Spleen (tissue), 11 donors: Measurements from ENCODE around the gene TENM4. TPM values are rescaled to one million over a fixed set of nuclear protein-coding genes. Genes with fewer than 3 reads are reported as not detected.

Experiments used
- DNase-seq: peaks from one replicate; pipeline ENCODE4 v3.0.0-alpha.2; 2020
- H3K27ac ChIP-seq, 8 donors: fragments of 200-600 bp; sonication (generic) in 7 of 8; 1 replicate in 4 of 8; 2 replicates in 4 of 8; pipeline versions ENCODE4 v1.5.0 to v1.8.0; 2016 to 2021; ENCODE audit warnings: inconsistent platforms in 4 of 8, mild to moderate bottlenecking in 4 of 8, moderate library complexity in 1 of 8
- H3K27me3 ChIP-seq, 7 donors: fragments of 200-600 bp; sonication (generic) in 6 of 7; replicated peaks in 1 of 7; 1 replicate in 4 of 7; 2 replicates in 3 of 7; pipeline versions ENCODE4 v1.5.0 to v1.8.0; 2016 to 2021; ENCODE audit warnings: inconsistent platforms in 3 of 7, mild to moderate bottlenecking in 1 of 7
- H3K36me3 ChIP-seq, 6 donors: fragments of 200-600 bp; sonication (generic) in 5 of 6; 1 replicate in 4 of 6; 2 replicates in 2 of 6; pipeline versions ENCODE4 v1.5.0 to v1.8.0; 2016 to 2021; ENCODE audit warnings: inconsistent platforms in 2 of 6
- H3K4me1 ChIP-seq, 6 donors: fragments of 200-600 bp; sonication (generic) in 5 of 6; 1 replicate in 3 of 6; 2 replicates in 3 of 6; pipeline versions ENCODE4 v1.5.0 to v1.8.0; 2016 to 2021; ENCODE audit warnings: inconsistent platforms in 3 of 6
- H3K4me3 ChIP-seq, 8 donors: fragments of 200-600 bp; sonication (generic) in 7 of 8; 1 replicate in 4 of 8; 2 replicates in 4 of 8; pipeline versions ENCODE4 v1.5.0 to v1.8.0; 2016 to 2021; ENCODE audit warnings: inconsistent platforms in 4 of 8, mild to moderate bottlenecking in 4 of 8, moderate library complexity in 2 of 8
- H3K9me3 ChIP-seq, 8 donors: fragments of 200-600 bp; sonication (generic) in 7 of 8; 1 replicate in 4 of 8; 2 replicates in 4 of 8; pipeline versions ENCODE4 v1.5.0 to v1.8.0; 2016 to 2021; ENCODE audit warnings: inconsistent platforms in 4 of 8
- CTCF ChIP-seq, 11 experiments: fragments of 200-600 bp in 7 of 11; fragments of 450-650 bp in 4 of 11; sonication (generic) in 4 of 11; IDR thresholded peaks in 8 of 11; conservative IDR thresholded peaks in 3 of 11; 1 replicate in 7 of 11; 2 replicates in 4 of 11; pipeline versions ENCODE4 v1.4.0 to v1.8.0; 2016 to 2021; ENCODE audit warnings: antibody characterized with exemption in 11 of 11, inconsistent platforms in 4 of 11, mild to moderate bottlenecking in 1 of 11
- POLR2A ChIP-seq, 3 donors: fragments of 450-650 bp; IDR thresholded peaks; one replicate each; pipeline ENCODE4 v1.5.1; 2017; ENCODE audit warnings: antibody characterized with exemption in 3 of 3, mild to moderate bottlenecking in 1 of 3
- POLR2AphosphoS5 ChIP-seq, 3 donors: sonication (generic); formaldehyde crosslinking; IDR thresholded peaks; one replicate each; pipeline ENCODE4 v1.5.1; 2017; ENCODE audit warnings: antibody characterized with exemption in 3 of 3
- WGBS, 5 donors: extraction: QIAGEN DNeasy Blood & Tissue Kit in 3 of 5; methylation state at CpG; one replicate each; pipeline versions ENCODE4 v1.1.5 to v1.1.7; 2013 to 2018; 5-methylcytosine and 5-hydroxymethylcytosine counted together
- intact Hi-C: fragments of 100-400 bp; cut with DNase I; formaldehyde crosslinking; loops from one replicate; pipeline ENCODE4 v1.15.0; 2023; ENCODE audit warnings: low total_unique reads
- polyA plus RNA-seq, 3 donors: library from polyadenylated mRNA; stranded (reverse); fragments of 200-250 nt; gene quantifications; one replicate each; pipeline ENCODE4 v1.2.1, GENCODE V29; 2013
- total RNA-seq, 7 donors: library from RNA; depleted of rRNA in 3 of 7; stranded (reverse); fragments of >200 nt in 3 of 7; fragmentation: NEBNext Ultra II Directional in 4 of 7; extraction: Animal tissue kit (Norgen Biotek cat#: 25700) in 4 of 7; gene quantifications; one replicate each; pipeline versions ENCODE4 v1.1.0 to v1.2.1, GENCODE V29; 2016 to 2021
- donor health status: healthy with polysubstance abuse.
- donor health status: DM: no; HTN: no; CAD: no; lungs with moderate emphysema.
- donor health status: DM: no; HTN: no; CAD: no.
- donor health status: Bipolar disorder and iron deficiency.
- donor health status: healthy.
- donor health status: DM: no; HTN: no; CAD: no.
- donor health status: DM: yes; HTN: yes; CAD: no.

TENM4 gene
- total and polyA plus RNA-seq, 10 donors, result 0.09 to 4.5 (median 1.2) TPM

DNA sequence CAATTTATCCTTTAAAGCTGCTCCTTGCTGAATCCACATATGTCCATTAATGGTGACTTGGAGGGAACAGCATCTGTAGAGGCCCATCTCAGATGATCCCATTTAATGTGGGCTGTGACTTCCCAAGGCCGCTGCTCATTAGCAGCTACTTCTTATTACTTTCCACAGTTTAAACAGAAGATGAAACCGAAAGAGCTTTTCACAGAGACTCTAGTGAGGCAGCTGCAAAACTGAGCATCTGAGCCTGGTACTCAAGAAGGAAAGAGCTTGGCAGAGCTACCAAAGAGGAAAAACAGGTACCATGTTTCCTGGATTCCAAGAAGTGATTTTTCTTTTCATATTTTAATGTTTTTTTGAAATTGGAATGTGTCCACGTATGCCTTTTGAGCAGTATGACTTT, 755.7 kb downstream of the TENM4 start:
- Histone ChIP-seq H3K27ac (no peak overlapping the region), H3K27me3 (peaks cover 0 to 3% (median 0%) of the 10 kb centered on the region in 7 donors), H3K4me3 (no peak overlapping the region), H3K9me3 (no peaks in the 10 kb centered on the region), H3K4me1 (no peaks in the 10 kb centered on the region), H3K36me3 (no peaks in the 10 kb centered on the region)
- WGBS, 5 donors, result 72 to 89% (median 81%) methylated on average over 3 of the region's 3 CpGs
- TF ChIP-seq POLR2AphosphoS5 (IDR thresholded peaks at IDR 0.05) (no peak), POLR2A (IDR thresholded peaks at IDR 0.05) (no peak), CTCF (IDR thresholded peaks at IDR 0.05 in 8 of 11, conservative IDR thresholded peaks at IDR 0.05 in 3 of 11) (no peak)
- no peak for DNase-seq
- intact Hi-C loops, result no loop called here

- TF ChIP-seq POLR2A (IDR thresholded peaks at IDR 0.05) (no peak), POLR2AphosphoS5 (IDR thresholded peaks at IDR 0.05) (no peak), CTCF (IDR thresholded peaks at IDR 0.05 in 8 of 11, conservative IDR thresholded peaks at IDR 0.05 in 3 of 11) (no peak)
- no peaks in the 10 kb centered on the region for H3K9me3 ChIP-seq
Observed at GRCh38 chr11:78684377-78684776, 756.5 kb downstream of the TENM4 start.

DNA sequence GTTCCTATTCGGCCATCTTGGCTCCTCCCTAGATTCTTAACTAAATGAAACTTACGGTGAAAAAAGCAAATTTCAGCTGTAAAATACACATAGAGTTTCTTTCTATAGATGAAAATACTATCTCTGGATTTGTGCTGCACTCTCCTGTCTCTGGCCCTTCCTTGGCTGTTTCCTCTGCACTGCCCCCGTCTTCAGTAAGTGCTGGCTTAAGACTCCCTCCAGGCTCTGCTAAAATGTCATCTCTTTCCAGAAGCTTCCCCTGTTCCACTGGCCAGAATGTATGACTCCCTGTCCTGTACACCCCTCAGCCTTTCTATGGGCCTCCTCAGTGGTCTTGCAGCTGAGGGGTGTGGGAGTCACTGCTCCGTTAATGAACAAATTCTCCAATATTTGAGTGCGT, 757.1 kb downstream of the TENM4 start:
- no peak for DNase-seq
- 72 to 95% (median 89%) methylated on average over 5 of the region's 5 CpGs for WGBS, 5 donors
- H3K9me3 ChIP-seq, result no peaks in the 10 kb centered on the region
- no peaks in the 10 kb centered on the region for H3K4me1 ChIP-seq
- no peak overlapping the region for H3K4me3 ChIP-seq
- H3K27me3 ChIP-seq, result peaks cover 0 to 3% (median 0%) of the 10 kb centered on the region in 7 donors
- H3K36me3 ChIP-seq, result no peaks in the 10 kb centered on the region
- intact Hi-C loops, result no loop called here
- H3K27ac ChIP-seq, result no peak overlapping the region
- TF ChIP-seq CTCF (IDR thresholded peaks at IDR 0.05 in 8 of 11, conservative IDR thresholded peaks at IDR 0.05 in 3 of 11) (no peak), POLR2A (IDR thresholded peaks at IDR 0.05) (no peak), POLR2AphosphoS5 (IDR thresholded peaks at IDR 0.05) (no peak)

More at GRCh38 chr11:78684377-78684776, 756.5 kb downstream of the TENM4 start:
- intact Hi-C loops, result no loop called here
- 88 to 97% (median 89%) methylated on average over 2 of the region's 2 CpGs for WGBS, 5 donors
- no peak overlapping the region for H3K4me3 ChIP-seq
- peaks cover 0 to 3% (median 0%) of the 10 kb centered on the region in 7 donors for H3K27me3 ChIP-seq
- no peaks in the 10 kb centered on the region for H3K36me3 ChIP-seq
- H3K4me1 ChIP-seq, result no peaks in the 10 kb centered on the region
- no peak for DNase-seq
- no peak overlapping the region for H3K27ac ChIP-seq

DNA sequence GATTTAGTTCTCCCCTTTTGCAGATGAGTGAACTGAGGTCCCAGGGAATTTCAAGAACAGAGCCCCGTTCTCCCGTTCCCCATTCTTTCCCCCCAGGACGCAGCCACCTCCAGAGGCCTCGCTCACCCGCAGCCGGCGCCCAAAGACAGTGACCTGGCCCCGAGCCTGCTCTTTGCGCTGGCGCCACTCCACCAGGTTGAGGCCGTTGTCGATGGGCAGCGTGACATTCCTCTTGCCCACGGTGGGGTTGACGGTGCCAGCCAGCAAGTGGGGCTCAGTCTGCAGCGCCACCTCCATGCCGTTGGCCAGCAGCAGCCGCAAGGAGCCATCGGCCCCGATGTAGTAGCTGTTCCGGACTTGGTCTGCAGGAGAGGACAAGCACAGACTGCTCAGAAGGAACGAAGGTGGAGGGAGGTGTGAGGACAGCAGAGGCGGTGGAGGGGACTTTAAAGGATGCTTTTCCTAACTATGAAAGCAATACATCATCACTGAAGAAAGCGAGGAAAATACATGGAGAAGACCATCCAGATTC, 764.7 kb downstream of the TENM4 start:
- Histone ChIP-seq H3K9me3 (no peaks in the 10 kb centered on the region), H3K36me3 (no peaks in the 10 kb centered on the region), H3K4me1 (no peaks in the 10 kb centered on the region), H3K27me3 (no peaks in the 10 kb centered on the region), H3K27ac (no peak overlapping the region), H3K4me3 (no peak overlapping the region)
- WGBS, 5 donors, result 86 to 91% (median 90%) methylated on average over 24 of the region's 24 CpGs
- TF ChIP-seq CTCF (IDR thresholded peaks at IDR 0.05 in 8 of 11, conservative IDR thresholded peaks at IDR 0.05 in 3 of 11), result no peak
- TF ChIP-seq POLR2A (IDR thresholded peaks at IDR 0.05), result no peak
- no peak for TF ChIP-seq POLR2AphosphoS5 (IDR thresholded peaks at IDR 0.05)
- intact Hi-C loops, result no loop called here
- DNase-seq, result no peak
